Umbilical cord (tissue), 2 donors: ENCODE measurements around the gene OTOG. TPM values are rescaled to one million over a fixed set of nuclear protein-coding genes. Genes with fewer than 3 reads are reported as not detected.

Experiments used
- DNase-seq: peaks from one replicate; pipeline ENCODE4 v3.0.0-alpha.2; 2015; ENCODE audit warnings: low spot score
- total RNA-seq: library from RNA; depleted of rRNA; stranded (reverse); fragments of >200 nt; gene quantifications from one replicate; pipeline ENCODE4 v1.2.3, GENCODE V29; 2014; ENCODE audit warnings: low replicate concordance; ENCODE audit not compliant: insufficient read depth

OTOG gene
- total RNA-seq, 1 donor from 2014 or later, result 0.48 TPM

DNA sequence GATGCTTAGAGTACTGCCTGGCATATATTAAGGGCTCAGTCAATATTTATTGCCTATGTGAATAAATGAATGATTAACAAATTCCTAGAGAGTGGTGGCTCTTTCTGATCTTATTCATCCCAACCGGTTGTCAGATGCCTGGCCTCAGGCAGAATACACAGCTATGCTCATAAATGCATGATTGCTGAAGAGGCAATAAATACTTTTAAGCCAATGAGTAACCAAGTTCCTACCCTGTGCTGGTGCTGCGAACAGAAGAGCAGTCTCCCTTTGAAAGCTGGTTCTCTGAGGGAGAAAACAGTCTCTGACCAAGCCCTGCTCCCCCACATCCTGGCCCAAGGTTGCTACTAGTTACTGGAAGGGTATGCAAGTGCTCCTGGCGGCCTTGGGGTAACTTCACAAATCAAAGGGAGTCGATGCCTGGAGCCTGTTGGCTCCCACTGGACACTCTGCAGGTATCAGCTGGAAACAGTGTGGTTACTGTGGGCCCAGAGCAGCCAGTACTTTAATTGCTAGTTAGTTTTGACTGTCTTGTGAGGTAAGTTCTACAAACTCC, 5.7 kb upstream of the OTOG start:
- DNase-seq, result no peak

DNA sequence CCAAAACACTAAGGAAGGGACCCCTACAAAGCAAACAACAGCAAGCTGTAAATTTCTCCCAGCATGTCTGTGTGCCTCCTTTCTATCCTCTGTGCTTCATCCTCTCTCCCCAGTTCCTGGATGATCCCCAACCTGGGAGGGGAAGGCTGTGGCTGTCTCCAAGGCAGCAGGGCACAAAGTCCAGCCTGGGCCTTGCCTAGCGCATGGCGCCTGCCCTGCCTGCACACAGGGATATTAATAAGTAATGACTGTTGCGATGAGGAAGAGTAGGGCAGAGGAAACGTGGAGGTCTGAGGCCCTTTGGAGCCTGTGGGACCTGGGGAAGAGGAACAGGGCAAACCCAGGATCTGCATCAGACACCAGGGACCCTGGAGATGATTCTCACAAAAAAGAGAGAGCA, 4.8 kb upstream of the OTOG start:
- DNase-seq, result no peak

DNA sequence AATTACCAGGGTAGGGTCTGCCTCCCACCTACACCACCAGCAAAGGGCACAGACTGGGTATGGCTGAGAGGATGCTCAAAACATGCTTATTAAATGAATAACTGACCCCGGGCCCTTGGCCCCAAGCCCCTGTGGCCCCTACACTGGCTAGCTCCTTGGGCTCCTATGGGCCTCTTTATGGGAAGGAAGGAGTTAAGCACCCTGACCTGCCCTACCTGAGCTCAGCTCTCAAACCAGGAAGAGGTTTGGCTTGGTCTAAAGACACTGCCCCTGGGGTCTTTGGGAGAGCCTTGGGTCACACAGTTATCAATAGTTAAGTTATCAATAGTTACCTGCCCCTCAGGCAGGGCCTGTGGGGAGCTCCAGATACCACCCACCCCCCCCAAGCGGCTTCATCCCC, 4.0 kb upstream of the OTOG start:
- no peak for DNase-seq

DNA sequence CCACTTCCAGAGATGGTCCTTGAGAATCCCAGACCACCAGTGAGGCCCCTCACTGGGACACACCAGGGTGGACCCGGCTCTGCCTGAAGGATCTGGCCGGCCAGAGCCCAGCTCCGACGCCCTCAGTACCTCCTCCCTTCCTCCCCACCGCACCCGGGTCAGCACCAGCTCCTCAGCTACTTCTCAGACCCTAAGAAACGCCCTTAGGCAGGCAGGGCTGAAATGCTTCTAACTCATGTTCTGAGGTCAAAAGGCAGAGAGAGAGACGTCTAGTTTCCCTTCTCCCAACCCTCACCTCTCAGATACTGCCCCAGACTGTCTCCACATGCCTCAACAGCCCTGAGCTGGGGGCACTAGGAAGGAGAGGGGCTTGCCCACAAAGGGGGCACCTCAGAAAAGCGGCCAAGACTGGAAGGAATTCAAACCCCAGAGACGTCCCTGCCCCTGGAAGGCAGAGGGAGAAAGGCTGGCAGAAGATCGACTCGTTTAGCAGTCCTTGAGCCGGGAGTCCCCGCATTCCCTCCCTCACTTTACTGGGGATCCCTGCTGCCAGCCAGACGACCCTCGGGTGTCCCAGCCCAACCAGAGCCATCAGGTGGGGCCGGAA, 3.4 kb upstream of the OTOG start:
- DNase-seq, result no peak

DNA sequence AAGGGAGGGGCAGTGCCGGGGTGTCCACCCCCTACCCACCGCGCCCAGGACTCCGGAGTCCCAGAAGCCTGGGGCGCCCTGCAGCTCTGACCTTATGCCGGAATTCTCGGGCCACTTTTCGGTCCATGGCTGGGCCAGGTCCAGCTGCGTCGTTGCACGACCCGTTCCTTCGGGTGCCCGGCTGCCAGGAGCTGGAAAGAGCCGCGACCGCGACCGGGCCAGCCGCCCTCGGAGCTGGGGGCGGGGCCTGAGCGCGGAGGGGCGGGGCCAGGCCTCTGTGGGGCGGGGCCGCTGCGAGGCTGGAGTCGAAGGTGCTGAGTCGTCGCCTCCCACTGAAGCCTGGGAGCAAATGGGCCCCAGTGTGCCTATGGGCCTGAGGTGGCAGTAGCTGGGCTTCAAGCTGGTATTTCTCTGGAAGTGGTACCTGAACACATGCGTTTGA, 2.9 kb upstream of the OTOG start, which contains the start of gene USH1C:
TSS of gene USH1C (minus strand) at position 236 of the 442 bp plus-strand sequence. CDS start at position 127, 109 bp downstream.
- DNase-seq, result no peak

DNA sequence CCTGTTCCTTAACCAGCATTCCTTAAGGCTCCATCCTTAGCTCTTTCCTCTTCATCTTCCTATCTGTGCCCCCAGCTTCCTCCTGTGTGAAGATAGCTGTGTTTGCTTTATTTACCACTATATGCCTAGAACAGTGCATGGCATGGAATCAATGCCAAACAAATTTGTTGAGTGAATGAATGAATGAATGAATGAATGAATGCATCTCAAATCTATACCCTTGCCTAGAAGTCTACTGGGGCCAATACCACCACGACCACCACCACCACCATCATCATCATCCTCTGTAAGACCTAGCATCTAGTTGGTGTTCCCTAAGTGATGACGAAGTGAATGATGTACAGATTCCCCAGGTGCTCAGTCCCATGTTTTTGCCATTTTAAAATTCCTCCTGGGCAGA, 819 bp upstream of the OTOG start:
- DNase-seq, result no peak

DNA sequence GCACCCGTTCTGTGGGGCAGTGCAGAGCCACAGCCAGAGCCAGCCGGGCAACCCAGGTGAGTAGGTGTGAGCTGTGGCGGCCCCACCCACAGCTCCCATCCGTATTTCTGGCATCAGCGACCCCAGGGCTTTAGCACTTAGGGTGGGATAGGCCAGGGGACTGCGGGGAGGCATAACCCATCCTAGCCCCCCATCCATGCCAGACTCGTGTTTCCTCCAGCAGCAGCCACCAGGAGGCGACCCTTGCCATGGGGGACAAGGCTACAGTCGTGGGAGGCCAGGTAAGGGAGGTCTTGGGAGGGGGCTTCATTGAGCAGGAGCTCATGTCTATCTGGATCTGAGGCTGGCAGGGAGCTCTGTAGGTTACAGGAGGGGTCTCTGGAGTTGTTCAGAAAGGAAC, 873 bp downstream of the OTOG start:
- no peak for DNase-seq

DNA sequence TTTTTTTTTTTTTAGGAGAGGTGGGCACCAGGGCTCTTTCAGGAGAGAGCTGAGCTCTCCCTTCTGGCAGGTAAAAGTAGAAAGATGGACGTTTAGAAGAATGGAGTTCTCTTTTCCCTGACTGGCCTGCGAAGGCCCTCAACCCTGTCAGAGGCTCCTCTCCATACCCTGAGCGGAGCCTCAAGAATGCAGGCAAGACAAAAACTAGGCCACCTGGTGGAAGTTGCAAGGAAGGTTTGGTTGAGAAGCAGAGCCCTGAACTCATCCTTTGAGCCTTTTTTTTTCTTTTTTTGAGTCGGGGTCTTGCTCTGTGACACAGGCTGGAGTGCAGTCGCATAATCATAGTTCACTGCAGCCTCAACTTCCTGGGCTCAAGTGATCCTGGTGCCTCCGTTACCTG, 1.4 kb downstream of the OTOG start:
- DNase-seq, result no peak

DNA sequence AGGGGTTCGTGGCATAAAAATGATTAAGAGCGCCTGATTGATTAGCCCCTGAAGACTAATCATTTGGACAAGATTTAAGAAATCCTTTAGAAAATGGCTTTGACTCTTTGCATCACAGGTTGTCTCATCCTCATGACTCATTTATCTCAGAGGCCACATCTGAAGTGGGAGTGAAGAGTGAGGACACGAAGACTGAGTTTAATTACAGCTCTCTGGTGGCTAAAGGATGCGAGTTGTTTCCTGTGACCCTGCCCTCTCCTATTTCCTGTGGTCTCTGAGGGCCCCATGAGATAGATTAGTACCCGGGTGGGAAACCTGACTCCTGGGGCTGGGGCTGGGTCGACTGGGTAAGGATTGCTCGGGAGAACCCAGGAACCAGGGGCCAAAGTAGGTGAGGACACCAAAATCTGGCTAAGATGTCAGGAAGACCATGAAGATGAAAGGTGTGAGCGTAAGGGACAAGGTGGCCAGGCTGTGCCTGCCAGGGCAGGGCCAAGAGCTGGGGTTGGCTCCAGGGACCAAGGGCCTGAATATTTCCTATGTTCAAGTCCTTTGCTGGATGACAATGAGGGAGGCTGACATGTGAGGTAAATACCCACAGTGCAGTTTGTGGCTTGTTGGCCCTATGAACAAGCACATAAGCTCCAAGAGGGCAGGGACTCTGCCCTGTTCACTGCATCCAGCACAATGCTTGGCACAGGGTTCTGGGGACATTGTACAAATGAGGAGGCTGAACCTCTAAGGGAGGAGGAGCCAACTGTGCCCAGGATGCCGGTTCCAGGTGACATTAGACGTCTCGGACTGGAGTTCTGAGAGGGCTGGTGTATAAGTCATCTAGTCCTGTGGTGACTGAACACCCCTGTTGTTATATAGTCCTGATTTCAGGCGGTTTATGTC, 3.6 kb downstream of the OTOG start:
- DNase-seq, result no peak

DNA sequence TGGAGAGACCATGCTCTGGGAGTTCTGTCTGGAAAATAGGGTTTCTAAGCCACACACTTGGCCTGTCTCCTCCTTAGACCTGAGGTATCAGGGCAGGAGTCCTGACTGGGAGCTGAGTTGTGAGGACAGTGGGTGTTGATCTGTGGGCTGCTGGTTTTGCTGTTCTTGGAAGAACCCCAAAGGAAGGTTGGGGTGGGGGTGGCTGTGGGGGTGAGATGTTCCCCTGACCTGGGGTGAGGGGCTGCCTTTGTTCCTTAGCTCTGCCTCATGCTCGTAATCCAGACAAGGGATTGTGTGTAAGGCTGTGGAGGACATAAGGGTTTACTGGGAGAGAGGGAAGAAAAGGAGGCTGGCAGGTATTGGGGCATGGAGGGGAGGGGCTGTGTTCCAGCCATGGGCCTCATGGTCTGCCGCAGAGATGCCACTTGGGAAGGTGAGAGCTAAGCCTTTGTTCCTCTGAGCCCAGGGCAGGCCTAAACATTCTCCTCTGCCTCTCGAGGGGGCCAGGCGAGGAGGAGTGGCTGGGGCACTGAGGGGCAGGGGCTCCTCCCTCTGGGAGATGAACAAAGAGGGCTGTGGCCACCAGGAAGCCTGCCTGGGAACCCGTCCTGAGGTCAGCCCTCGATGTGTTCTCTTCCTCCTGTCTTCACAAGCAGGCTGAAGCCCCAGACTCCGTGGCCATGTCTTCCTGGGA, 4.4 kb downstream of the OTOG start:
- DNase-seq, result no peak

DNA sequence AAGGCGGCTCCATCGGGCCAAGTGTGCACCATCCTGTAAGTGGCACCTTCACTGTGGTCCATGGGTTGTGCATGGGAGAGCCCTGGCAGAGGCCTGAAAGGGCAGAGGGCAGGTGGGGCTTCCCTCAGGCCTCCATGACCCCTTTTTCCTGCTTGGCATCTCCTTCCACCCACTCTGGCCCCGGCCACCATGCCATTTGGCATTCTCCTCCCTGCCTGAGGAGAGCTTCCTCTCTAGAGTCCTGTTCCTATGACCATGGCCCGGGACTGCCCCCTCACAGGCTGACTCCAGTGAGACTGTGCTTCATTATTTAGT, 4.9 kb downstream of the OTOG start:
- DNase-seq, result no peak

DNA sequence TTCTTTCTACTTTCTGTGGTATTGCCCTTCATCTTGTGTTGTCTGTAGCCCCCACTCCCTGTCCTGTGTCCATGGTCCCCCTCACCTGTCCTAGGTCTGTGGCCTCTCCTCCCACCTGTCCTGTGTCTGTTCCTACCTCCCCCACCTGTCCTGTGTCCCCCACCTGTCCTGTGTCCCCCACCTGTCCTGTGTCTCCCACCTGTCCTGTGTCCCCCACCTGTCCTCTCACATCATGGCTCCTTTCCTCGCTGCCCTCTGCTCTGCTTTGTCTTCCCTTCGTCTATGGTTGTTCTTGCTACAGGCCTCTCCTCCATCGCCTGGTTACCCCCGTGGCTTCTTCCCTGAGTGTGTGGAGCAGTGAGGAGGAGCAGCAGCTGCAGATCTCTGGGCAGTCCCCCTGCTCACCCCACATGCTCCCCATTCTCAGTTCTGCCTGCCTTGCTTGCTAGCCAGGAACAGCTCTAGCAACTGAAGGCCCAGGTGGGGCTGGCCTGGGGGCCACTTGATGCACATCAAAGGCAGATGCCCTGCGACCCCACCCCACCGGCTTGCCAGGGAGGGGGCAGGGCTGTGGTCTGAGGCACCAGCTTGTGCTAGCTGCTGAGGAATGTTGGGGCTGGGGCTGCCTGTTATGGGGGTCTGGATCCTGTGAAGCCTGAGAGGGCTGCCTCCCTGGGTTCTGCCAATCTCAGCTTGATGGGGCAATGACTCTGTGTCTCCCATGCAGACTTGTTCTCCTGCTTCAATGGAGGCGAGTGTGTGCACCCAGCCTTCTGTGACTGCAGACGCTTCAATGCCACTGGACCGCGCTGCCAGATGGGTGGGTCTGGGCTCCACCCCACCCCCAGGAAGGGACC, 5.6 kb downstream of the OTOG start:
- DNase-seq, result no peak

DNA sequence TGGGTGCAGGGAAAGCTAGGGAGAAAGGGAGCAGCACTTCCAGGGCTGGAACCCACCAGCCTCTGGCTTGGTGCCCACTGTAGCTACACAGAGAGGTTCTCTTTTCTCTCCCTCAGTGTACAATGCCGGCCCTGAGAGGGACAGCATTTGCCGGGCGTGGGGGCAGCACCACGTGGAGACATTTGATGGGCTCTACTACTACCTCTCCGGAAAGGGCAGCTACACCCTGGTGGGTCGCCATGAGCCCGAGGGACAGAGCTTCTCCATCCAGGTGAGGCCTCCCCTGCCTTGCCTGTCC, 6.1 kb downstream of the OTOG start:
- DNase-seq, result no peak

DNA sequence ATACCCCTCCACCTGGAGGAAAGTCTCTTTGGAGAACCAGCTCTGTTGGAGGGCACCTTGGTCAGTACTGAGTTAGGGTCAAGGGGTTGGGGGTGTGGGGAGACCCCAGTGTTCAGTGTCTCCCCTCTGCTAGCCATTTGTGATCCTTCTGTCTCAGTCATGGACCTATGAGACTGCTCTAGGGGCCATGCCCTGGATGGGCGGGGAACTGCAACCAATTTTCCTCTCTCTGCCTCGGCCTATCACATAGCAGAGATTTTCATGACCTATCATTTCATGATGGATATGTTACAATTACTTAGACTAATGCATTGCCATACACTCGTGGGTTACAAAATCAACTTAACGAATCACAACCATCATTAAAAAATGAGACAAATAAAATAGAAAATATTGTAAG, 7.4 kb downstream of the OTOG start:
- no peak for DNase-seq

DNA sequence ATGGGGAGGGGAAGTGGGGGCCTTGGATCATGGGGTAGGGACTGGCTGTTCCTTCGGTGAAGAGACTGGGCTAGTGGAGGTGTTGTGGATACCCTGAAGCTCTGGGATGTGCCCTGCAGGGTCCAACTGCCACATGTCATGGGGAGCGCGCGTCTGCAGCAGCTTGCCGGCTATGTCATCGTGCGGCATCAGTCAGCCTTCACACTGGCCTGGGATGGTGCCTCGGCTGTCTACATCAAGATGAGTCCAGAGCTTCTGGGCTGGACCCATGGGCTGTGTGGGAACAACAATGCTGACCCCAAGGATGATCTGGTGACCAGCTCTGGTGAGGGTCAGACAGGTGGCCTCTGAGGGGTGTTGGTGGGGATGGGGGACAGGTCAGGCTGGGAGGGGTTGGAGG, 9.9 kb downstream of the OTOG start:
- no peak for DNase-seq

DNA sequence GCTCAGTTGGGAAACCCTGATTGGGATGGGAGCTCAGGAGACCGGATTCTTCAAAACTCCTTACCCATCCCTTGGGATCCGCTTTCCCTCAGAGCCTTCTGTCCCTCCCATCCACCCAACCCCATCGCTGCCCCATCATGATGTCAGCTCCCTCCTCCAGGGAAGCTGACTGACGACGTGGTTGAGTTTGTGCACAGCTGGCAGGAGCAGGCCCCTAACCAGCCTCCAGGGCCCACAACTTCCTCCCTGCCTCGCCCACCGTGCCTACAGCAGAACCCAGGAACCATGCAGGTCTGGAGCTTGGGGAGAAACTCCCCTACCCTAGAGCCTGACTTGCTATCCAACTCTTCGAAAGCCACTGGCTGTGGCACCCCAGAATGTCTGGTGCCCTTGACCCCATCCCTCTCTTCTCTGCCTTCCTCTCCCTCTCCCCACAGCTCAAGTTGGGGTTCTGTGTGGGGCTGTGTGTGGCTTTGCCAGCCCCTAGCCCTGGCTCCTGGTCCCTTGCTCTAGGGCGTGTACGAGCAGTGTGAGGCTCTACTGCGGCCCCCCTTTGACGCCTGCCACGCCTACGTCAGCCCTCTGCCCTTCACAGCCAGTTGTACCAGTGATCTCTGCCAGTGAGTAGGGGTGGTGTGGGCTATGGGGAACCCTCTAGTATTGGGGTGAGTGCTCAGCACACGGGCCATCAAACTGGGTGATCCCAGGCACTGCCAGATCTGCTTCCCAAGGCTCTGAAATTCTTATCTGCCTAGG, 11.1 kb downstream of the OTOG start:
- DNase-seq, result no peak

DNA sequence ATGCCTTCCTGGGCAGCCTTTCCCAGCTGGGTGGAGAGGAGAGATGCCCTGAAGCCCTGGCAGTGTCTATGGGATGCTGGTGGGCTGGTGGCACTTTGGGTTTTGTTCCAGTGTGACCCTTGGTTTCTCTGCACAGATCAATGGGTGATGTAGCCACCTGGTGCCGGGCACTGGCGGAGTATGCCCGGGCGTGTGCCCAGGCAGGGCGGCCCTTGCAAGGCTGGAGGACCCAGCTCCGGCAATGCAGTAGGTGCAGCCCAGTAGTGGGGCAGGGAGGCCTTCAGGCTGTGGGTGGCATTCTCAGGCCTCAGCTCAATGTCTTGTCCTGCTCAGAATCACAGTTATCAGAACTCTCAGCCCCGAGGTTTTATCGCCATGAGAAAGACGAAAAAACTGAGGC, 11.9 kb downstream of the OTOG start:
- DNase-seq, result no peak

DNA sequence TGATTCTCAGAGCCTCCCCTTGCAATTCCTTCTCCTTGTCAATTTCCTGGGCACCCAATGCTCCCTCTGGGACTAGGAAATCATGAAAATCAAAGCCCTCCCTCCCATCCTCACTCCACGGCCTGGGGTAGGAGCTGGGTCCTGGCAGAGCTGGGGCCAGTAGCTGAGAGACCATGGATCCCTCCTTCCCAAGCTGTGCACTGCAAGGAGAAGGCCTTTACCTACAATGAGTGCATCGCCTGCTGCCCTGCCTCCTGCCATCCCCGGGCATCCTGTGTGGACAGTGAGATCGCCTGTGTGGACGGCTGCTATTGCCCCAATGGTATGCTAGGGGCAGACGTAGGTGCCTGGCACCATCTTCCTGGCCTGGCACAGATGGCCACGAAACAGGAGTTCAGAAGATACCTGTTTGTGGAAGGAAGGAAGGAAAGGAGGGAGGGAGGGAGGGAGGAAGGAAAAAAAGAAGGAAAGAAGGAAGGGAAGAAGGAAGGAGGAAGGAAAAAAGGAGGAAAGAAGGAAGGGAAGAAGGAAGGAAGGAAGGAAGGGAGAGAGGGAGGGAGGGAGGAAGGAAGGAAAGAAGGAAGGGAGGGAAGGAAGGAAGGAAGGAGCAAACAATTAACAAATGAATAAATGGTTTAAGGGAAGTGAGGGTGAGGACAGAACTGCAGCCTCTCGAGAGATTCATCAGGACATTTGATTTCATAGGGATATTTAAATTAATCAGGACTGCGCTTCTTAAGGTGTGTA, 12.5 kb downstream of the OTOG start:
- no peak for DNase-seq

DNA sequence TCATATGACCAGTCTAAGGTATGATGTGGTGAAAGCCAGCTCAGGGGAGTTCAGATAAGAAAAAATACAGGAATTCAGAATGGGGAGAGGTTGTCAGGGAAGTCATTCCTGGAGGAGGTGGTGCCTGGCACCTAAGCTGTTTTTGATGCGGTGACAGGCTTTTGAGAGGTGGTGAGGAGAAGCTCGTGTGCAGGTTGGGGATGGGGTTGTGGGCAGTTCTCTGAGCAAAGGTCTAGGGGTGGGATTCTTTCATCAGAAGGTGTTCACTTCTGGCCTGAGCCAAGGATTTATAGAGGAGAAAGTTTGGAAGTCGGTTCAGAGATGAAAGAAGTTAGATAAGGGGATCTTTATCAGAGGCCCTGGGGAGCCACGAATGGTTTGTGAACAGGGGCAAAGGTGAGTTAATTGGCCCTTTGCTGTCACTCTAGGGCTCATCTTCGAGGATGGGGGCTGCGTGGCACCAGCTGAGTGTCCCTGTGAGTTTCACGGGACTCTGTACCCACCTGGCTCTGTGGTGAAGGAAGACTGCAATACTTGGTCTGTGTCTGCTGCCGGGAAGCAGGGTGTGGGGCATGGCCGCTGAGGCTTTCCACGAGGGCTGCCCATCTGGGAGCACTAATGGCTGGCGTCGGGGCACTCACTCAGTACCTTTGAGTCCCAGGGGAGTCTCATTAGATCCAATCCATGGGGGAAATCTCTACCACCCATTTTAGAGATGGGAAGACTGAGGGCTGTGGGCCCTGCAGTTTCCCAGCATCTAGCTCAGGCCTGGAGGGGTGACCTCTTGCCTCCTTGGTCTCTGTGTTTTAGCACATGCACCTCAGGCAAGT, 13.4 kb downstream of the OTOG start:
- no peak for DNase-seq

DNA sequence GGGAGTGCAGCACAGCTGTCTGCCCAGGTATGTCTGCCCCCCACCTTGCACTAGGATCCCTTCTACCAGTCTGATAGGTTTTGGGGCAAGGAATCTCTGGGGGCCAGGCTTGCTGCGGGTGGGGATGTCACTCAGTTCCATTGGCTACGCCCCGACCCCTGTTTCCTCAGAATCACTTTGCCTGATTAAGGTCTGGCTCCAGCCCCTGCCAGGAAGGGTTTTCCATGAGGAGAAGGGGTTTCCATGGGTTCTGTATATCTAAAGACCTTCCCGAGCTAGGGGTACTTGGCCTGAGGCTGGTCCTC, 14.0 kb downstream of the OTOG start:
- no peak for DNase-seq
